GM23248 (cell line): ENCODE results near the gene COX6B2. TPM values are rescaled to one million over a fixed set of nuclear protein-coding genes. Genes with fewer than 3 reads are reported as not detected.
A peak's percentile ranks its signal among the peaks of the same experiment; 100 is the strongest.

Experiments used
- DNase-seq: peaks from one replicate; pipeline ENCODE4 v3.0.0-alpha.2; 2015
- H2AFZ ChIP-seq: fragments of 200-600 bp; sonication (generic); 2 replicates; pipeline ENCODE4 v1.6.1; 2016; ENCODE audit warnings: antibody characterized with exemption
- H3F3A ChIP-seq: fragments of 200-600 bp; sonication (generic); 2 replicates; pipeline ENCODE4 v1.6.1; 2016; ENCODE audit warnings: mild to moderate bottlenecking, antibody characterized with exemption, mixed run types; ENCODE audit not compliant: insufficient read depth
- H3K27ac ChIP-seq: fragments of 200-600 bp; sonication (generic); 2 replicates; pipeline ENCODE4 v1.5.1; 2016; ENCODE audit warnings: mild to moderate bottlenecking
- H3K27me3 ChIP-seq: fragments of 200-600 bp; sonication (generic); replicated peaks from 2 replicates; pipeline ENCODE4 v1.6.1; 2016; ENCODE audit warnings: mild to moderate bottlenecking; ENCODE audit not compliant: insufficient read depth
- H3K36me3 ChIP-seq: fragments of 200-600 bp; sonication (generic); 2 replicates; pipeline ENCODE4 v1.6.1; 2016; ENCODE audit warnings: low read depth, mild to moderate bottlenecking
- H3K4me1 ChIP-seq: fragments of 200-600 bp; sonication (generic); 2 replicates; pipeline ENCODE4 v1.6.1; 2016; ENCODE audit warnings: mild to moderate bottlenecking; ENCODE audit not compliant: insufficient read depth
- H3K4me2 ChIP-seq: fragments of 200-600 bp; sonication (generic); one replicate; pipeline ENCODE4 v1.6.1; 2016; ENCODE audit warnings: mild to moderate bottlenecking; ENCODE audit not compliant: unreplicated experiment
- H3K4me3 ChIP-seq: fragments of 200-600 bp; sonication (generic); 2 replicates; pipeline ENCODE4 v1.5.1; 2016; ENCODE audit warnings: mild to moderate bottlenecking
- H3K79me2 ChIP-seq: fragments of 200-600 bp; sonication (generic); 2 replicates; pipeline ENCODE4 v1.6.1; 2016; ENCODE audit warnings: mild to moderate bottlenecking; ENCODE audit not compliant: insufficient read depth
- H3K9ac ChIP-seq: fragments of 200-600 bp; sonication (generic); 2 replicates; pipeline ENCODE4 v1.6.1; 2016; ENCODE audit warnings: mild to moderate bottlenecking
- H3K9me2 ChIP-seq: fragments of 200-600 bp; sonication (generic); 2 replicates; pipeline ENCODE4 v1.6.1; 2016; ENCODE audit warnings: mixed run types, mild to moderate bottlenecking, moderate library complexity; ENCODE audit not compliant: insufficient read depth
- H3K9me3 ChIP-seq: fragments of 200-600 bp; sonication (generic); one replicate; pipeline ENCODE4 v1.6.1; 2017; ENCODE audit warnings: low read depth
- H4K20me1 ChIP-seq: fragments of 200-600 bp; sonication (generic); 2 replicates; pipeline ENCODE4 v1.6.0; 2016; ENCODE audit not compliant: insufficient read depth
- EZH2 ChIP-seq: fragments of 200-600 bp; sonication (generic); IDR thresholded peaks from 2 replicates; pipeline ENCODE4 v1.6.1; 2018; ENCODE audit warnings: antibody characterized with exemption, mild to moderate bottlenecking; ENCODE audit not compliant: insufficient read depth, poor library complexity, severe bottlenecking
- EZH2phosphoT487 ChIP-seq: fragments of 200-600 bp; sonication (generic); IDR thresholded peaks from 2 replicates; pipeline ENCODE4 v1.6.1; 2018; ENCODE audit warnings: antibody characterized with exemption, moderate library complexity, mild to moderate bottlenecking, low read depth; ENCODE audit not compliant: insufficient read depth
- WGBS, 2 experiments: methylation state at CpG; one replicate each; pipeline ENCODE4 v1.1.6; 2015 to 2017; ENCODE audit warnings: low lambda C conversion rate in 2 of 2, low coverage in 1 of 2; ENCODE audit errors: missing lambda C conversion rate in 2 of 2; 5-methylcytosine and 5-hydroxymethylcytosine counted together
- in situ Hi-C: fragments of 300-500 bp; cut with MboI; formaldehyde crosslinking; loops from 2 replicates; pipeline ENCODE4 v1.15.0; 2020
- polyA plus RNA-seq: library from polyadenylated mRNA; unstranded; fragments of >200 nt; fragmentation: Nextera tagmentation; extraction: Ambion mirVana; gene quantifications from 2 replicates; pipeline ENCODE4 v1.2.1, GENCODE V29; 2016
- total RNA-seq: library from RNA; depleted of rRNA; stranded (reverse); fragments of >200 nt; shearing (Covaris generic); gene quantifications from 2 replicates; pipeline ENCODE4 v1.2.3, GENCODE V29; 2014

Gene COX6B2
- total and polyA plus RNA-seq, 2 experiments from 2014 or later = not detected

DNA sequence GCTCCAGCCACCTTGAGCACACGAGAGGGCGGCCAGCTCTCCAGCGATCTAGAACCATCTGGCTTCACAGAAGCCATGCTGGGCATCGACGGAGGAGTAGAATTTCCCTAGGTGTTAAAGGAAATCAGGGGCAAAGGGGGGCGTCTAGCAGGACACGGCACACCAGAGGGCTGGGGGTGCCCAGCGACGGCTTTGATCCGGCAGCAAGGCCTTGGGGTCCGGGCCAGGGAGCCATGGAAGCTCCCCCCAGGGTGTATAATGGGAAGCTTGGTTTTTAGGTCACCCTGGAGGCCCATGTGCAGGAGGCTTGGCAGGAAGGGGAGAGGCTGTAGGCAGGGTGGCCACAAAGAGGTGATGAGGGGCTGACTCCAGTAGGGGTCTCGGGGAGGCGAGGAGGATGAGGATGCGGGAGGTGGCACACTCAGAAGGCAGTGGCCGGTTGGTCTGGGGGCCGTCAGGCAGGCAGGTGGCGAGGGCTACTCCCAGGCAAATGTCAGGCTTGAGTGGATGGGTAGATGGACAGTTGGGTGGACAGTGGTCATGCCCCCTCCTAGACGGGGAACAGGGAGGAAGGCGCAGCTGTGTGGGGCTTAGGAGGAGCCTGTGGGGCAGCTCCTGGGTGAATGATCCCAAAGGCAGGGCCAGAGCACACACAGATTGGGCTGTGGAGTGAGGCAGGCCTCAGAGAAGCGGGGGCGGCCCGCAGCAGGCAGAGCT is 9.3 kb downstream of the COX6B2 start:
- in situ Hi-C loops = no loop called here

GRCh38 chr19:55344444-55344843 is 10.1 kb downstream of the COX6B2 start:
- no peaks in the 10 kb centered on the region for H3K4me1 ChIP-seq
- no peak for TF ChIP-seq EZH2
- WGBS, 2 experiments = 78 to 81% methylated on average over 9 of the region's 9 CpGs
- H3K27me3 ChIP-seq = no peaks in the 10 kb centered on the region
- H3K9me2 ChIP-seq = no peaks in the 10 kb centered on the region
- no peak overlapping the region for H3K9ac ChIP-seq
- no peak overlapping the region for H3K4me3 ChIP-seq
- DNase-seq = no peak
- H3K36me3 ChIP-seq = no peaks in the 10 kb centered on the region
- H3K27ac ChIP-seq = no peak overlapping the region
- H2AFZ ChIP-seq = no peak overlapping the region
- H3F3A ChIP-seq = no peaks in the 10 kb centered on the region
- in situ Hi-C loops = no loop called here
- H3K4me2 ChIP-seq = no peak overlapping the region
- no peaks in the 10 kb centered on the region for H4K20me1 ChIP-seq
- no peaks in the 10 kb centered on the region for H3K9me3 ChIP-seq
- H3K79me2 ChIP-seq = peaks cover 8% of the 10 kb centered on the region; the same call in 1 of the 2 replicates

More for the DNA sequence above, 9.3 kb downstream of the COX6B2 start:
- H3K9me2 ChIP-seq = no peaks in the 10 kb centered on the region
- H4K20me1 ChIP-seq = no peaks in the 10 kb centered on the region
- H3K27me3 ChIP-seq = no peaks in the 10 kb centered on the region
- H3K36me3 ChIP-seq = no peaks in the 10 kb centered on the region
- no peaks in the 10 kb centered on the region for H3K9me3 ChIP-seq
- H3K27ac ChIP-seq = no peak overlapping the region
- no peak overlapping the region for H3K9ac ChIP-seq
- whole genome bisulfite sequencing, 2 experiments = 90 to 92% methylated on average over 18 to 22 of the region's 22 CpGs
- DNase-seq = no peak
- TF ChIP-seq EZH2phosphoT487 (no peak), EZH2 (no peak)
- no peak overlapping the region for H2AFZ ChIP-seq
- no peaks in the 10 kb centered on the region for H3K4me1 ChIP-seq
- no peak overlapping the region for H3K4me2 ChIP-seq
- peaks cover 7% of the 10 kb centered on the region; the same call in 1 of the 2 replicates for H3K79me2 ChIP-seq
- no peak overlapping the region for H3K4me3 ChIP-seq
- no peaks in the 10 kb centered on the region for H3F3A ChIP-seq

- Histone ChIP-seq H3K36me3 (no peaks in the 10 kb centered on the region), H3K9me3 (no peaks in the 10 kb centered on the region), H3K9me2 (no peaks in the 10 kb centered on the region), H3K4me2 (peak overlapping the region; percentile 97), H4K20me1 (no peaks in the 10 kb centered on the region), H3K27me3 (no peaks in the 10 kb centered on the region; the same call in 1 of the 2 replicates), H3K9ac (no peak overlapping the region), H3K4me3 (peak overlapping the region; percentile 77), H3K79me2 (peaks cover 8% of the 10 kb centered on the region; the same call in 1 of the 2 replicates), H3F3A (no peaks in the 10 kb centered on the region), H3K4me1 (no peaks in the 10 kb centered on the region), H2AFZ (no peak overlapping the region), H3K27ac (no peak overlapping the region)
- WGBS, 2 experiments = 84% methylated on average over 30 to 47 of the region's 50 CpGs
- in situ Hi-C loops = no loop called here
- DNase-seq = no peak
- TF ChIP-seq EZH2phosphoT487 (no peak), EZH2 (no peak)
Observed at GRCh38 chr19:55341595-55342531, 12.7 kb downstream of the COX6B2 start.

DNA sequence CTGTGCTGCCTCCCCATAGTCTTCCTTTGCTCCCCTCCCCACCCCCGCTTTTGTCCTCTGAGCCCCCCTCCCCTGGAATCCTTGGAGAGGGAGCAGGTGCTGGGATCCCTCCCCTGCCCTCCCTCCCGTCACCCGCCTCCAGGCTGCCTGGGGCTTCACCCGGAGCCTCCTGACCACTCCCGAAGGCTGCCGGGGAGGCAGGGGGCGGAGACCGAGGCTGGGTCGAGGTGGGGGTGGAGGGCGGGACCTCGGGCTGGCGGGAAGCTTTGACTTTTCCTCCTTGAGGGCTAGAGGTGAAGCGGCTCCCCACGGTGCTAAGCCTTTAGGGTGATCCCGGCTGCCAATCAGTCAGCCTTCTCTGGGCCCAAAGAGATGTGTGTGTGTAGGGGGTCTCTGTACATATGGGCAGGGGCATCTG is 13.3 kb downstream of the COX6B2 start:
- Histone ChIP-seq H3K36me3 (no peaks in the 10 kb centered on the region), H3K4me1 (no peaks in the 10 kb centered on the region), H3K9ac (peak overlapping the region; percentile 86), H4K20me1 (no peaks in the 10 kb centered on the region), H3K9me2 (no peaks in the 10 kb centered on the region), H3K4me2 (peak overlapping the region; percentile 97), H3K4me3 (peak overlapping the region; percentile 77), H2AFZ (0 out of 2 replicates have a peak overlapping the region, but pooled peaks have one; percentile 3), H3K79me2 (peaks cover 8% of the 10 kb centered on the region; the same call in 1 of the 2 replicates), H3K9me3 (no peaks in the 10 kb centered on the region), H3F3A (no peaks in the 10 kb centered on the region), H3K27me3 (no peaks in the 10 kb centered on the region; the same call in 1 of the 2 replicates), H3K27ac (no peak overlapping the region)
- in situ Hi-C loops = no loop called here
- DNase-seq = peak; percentile 84
- no peak for TF ChIP-seq EZH2phosphoT487
- no peak for TF ChIP-seq EZH2
- 14 to 15% methylated on average over 3 to 15 of the region's 15 CpGs for WGBS, 2 experiments
